SK-N-SH (cell line): Measurements from ENCODE around the gene TRPM3. TPM values are rescaled to one million over a fixed set of nuclear protein-coding genes. Genes with fewer than 3 reads are reported as not detected.

ENCODE experiments used
- CTCF ChIA-PET: fragments of 300-600, 350-600 bp; formaldehyde crosslinking; extraction: SDS; loops from one replicate; lab custom pipeline; 2021; lab: Yijun Ruan, JAX
- POLR2A ChIA-PET: fragments of 350-600 bp; sonication (Branson Sonifier 250); formaldehyde crosslinking; extraction: SDS; loops from one replicate; lab custom pipeline; 2020; ENCODE audit warnings: antibody characterized with exemption, inconsistent platforms; lab: Yijun Ruan, JAX
- DNase-seq: peaks from one replicate; pipeline ENCODE4 v3.0.0; 2012
- H2AFZ ChIP-seq: fragments of 200-600 bp; sonication (generic); 2 replicates; pipeline ENCODE4 v1.8.1; 2016; ENCODE audit warnings: antibody characterized with exemption, mild to moderate bottlenecking, low read depth
- H3F3A ChIP-seq: fragments of 200-600 bp; sonication (generic); replicated peaks from 2 replicates; pipeline ENCODE3; 2016; ENCODE audit warnings: antibody characterized with exemption, mild to moderate bottlenecking; ENCODE audit not compliant: insufficient read depth
- H3K27ac ChIP-seq, 2 experiments: fragments of 200-500 bp in 1 of 2; fragments of 200-600 bp in 1 of 2; sonication (Bioruptor generic) in 1 of 2; sonication (generic), shearing (Covaris generic) in 1 of 2; 2 replicates each; pipeline versions ENCODE4 v1.5.1 to v1.6.1; 2014 to 2016; ENCODE audit warnings: low read depth in 2 of 2, inconsistent platforms in 1 of 2, low read length in 1 of 2, mild to moderate bottlenecking in 1 of 2, mixed read lengths in 1 of 2
- H3K27me3 ChIP-seq: fragments of 200-600 bp; sonication (generic), shearing (Covaris generic); 2 replicates; pipeline ENCODE4 v1.6.1; 2016; ENCODE audit warnings: mixed run types; ENCODE audit not compliant: insufficient read depth
- H3K36me3 ChIP-seq, 2 experiments: fragments of 200-500 bp in 1 of 2; fragments of 200-600 bp in 1 of 2; sonication (Bioruptor generic) in 1 of 2; sonication (generic) in 1 of 2; replicated peaks in 1 of 2; 2 replicates each; pipeline versions ENCODE3 to v1.5.1; 2014 to 2016; ENCODE audit warnings: low read length in 1 of 2, mild to moderate bottlenecking in 1 of 2; ENCODE audit not compliant: insufficient read depth in 2 of 2, control insufficient read depth in 1 of 2
- H3K4me1 ChIP-seq, 2 experiments: fragments of 200-500 bp in 1 of 2; fragments of 200-600 bp in 1 of 2; sonication (Bioruptor generic) in 1 of 2; sonication (generic), shearing (Covaris generic) in 1 of 2; 2 replicates each; pipeline versions ENCODE4 v1.5.1 to v1.6.1; 2014 to 2016; ENCODE audit warnings: low read depth in 1 of 2, low read length in 1 of 2, mixed run types in 1 of 2; ENCODE audit not compliant: insufficient read depth in 2 of 2, control insufficient read depth in 1 of 2
- H3K4me2 ChIP-seq: fragments of 200-600 bp; sonication (generic), shearing (Covaris generic); 2 replicates; pipeline ENCODE4 v1.6.1; 2017; ENCODE audit warnings: mixed run types
- H3K4me3 ChIP-seq, 2 experiments: fragments of 200-500 bp in 1 of 2; fragments of 200-600 bp in 1 of 2; sonication (Bioruptor generic) in 1 of 2; sonication (generic), shearing (Covaris generic) in 1 of 2; 2 replicates each; pipeline versions ENCODE4 v1.5.1 to v1.8.1; 2014 to 2016; ENCODE audit warnings: low read depth in 2 of 2, inconsistent platforms in 1 of 2, low read length in 1 of 2, mild to moderate bottlenecking in 1 of 2, mixed read lengths in 1 of 2, moderate library complexity in 1 of 2
- H3K79me2 ChIP-seq: fragments of 200-600 bp; sonication (generic); 2 replicates; pipeline ENCODE4 v1.8.1; 2017; ENCODE audit warnings: mild to moderate bottlenecking; ENCODE audit not compliant: insufficient read depth
- H3K9ac ChIP-seq: fragments of 200-600 bp; sonication (generic); 2 replicates; pipeline ENCODE4 v1.6.1; 2017; ENCODE audit warnings: mixed run types
- H3K9me2 ChIP-seq: fragments of 200-600 bp; sonication (generic); 2 replicates; pipeline ENCODE4 v1.6.1; 2017; ENCODE audit warnings: mixed run types
- H3K9me3 ChIP-seq: fragments of 200-600 bp; sonication (generic); 2 replicates; pipeline ENCODE4 v1.6.1; 2017; ENCODE audit warnings: mixed run types, mild to moderate bottlenecking, moderate library complexity
- H4K20me1 ChIP-seq: fragments of 200-600 bp; sonication (generic); 2 replicates; pipeline ENCODE4 v1.6.1; 2017; ENCODE audit warnings: mild to moderate bottlenecking, mixed run types; ENCODE audit not compliant: insufficient read depth
- CHD2 ChIP-seq: fragments of 150-350 bp; IDR thresholded peaks from 2 replicates; pipeline ENCODE4 v1.6.1; 2018; ENCODE audit warnings: low read length; ENCODE audit not compliant: partially characterized antibody
- EP300 ChIP-seq, 2 experiments: IDR thresholded peaks; 2 replicates each; pipeline versions ENCODE4 v1.4.0 to v1.6.1; 2012; ENCODE audit warnings: borderline replicate concordance in 1 of 2, low read depth in 1 of 2, low read length in 1 of 2
- FOXJ3 ChIP-seq: sonication (generic); formaldehyde crosslinking; IDR thresholded peaks from 2 replicates; pipeline ENCODE4 v1.5.1; 2020; ENCODE audit warnings: mild to moderate bottlenecking, missing genetic modification reagents
- FOXM1 ChIP-seq: IDR thresholded peaks from 2 replicates; pipeline ENCODE4 v1.4.0; 2012; ENCODE audit warnings: low read depth, mild to moderate bottlenecking
- GATA2 ChIP-seq: sonication (generic); formaldehyde crosslinking; IDR thresholded peaks from 2 replicates; pipeline ENCODE4 v1.5.0; 2020; ENCODE audit warnings: mild to moderate bottlenecking, missing genetic modification reagents
- JUND ChIP-seq: IDR thresholded peaks from 2 replicates; pipeline ENCODE4 v1.4.0; 2012
- MEF2A ChIP-seq: IDR thresholded peaks from 2 replicates; pipeline ENCODE4 v1.4.0; 2012; ENCODE audit warnings: low read depth, borderline replicate concordance
- MXI1 ChIP-seq: IDR thresholded peaks from 2 replicates; pipeline ENCODE4 v1.6.1; 2012; ENCODE audit warnings: mild to moderate bottlenecking, low read depth, low read length, improper control_type of control experiment
- POLR2AphosphoS5 ChIP-seq: IDR thresholded peaks from 2 replicates; pipeline ENCODE4 v1.6.1; 2012; ENCODE audit warnings: low read depth, low read length
- RFX5 ChIP-seq: IDR thresholded peaks from 2 replicates; pipeline ENCODE4 v1.6.1; 2012; ENCODE audit warnings: mild to moderate bottlenecking, improper control_type of control experiment, low read length
- SIN3A ChIP-seq: IDR thresholded peaks from 2 replicates; pipeline ENCODE4 v1.6.1; 2012; ENCODE audit warnings: low read depth, mild to moderate bottlenecking, low read length, moderate library complexity, borderline replicate concordance
- SMC3 ChIP-seq: IDR thresholded peaks from 2 replicates; pipeline ENCODE4 v1.6.1; 2012; ENCODE audit warnings: low read depth, low read length, improper control_type of control experiment
- TAF1 ChIP-seq: IDR thresholded peaks from 2 replicates; pipeline ENCODE4 v1.6.1; 2012; ENCODE audit warnings: low read depth, mild to moderate bottlenecking, low read length, moderate library complexity, borderline replicate concordance
- USF1 ChIP-seq: IDR thresholded peaks from 2 replicates; pipeline ENCODE4 v1.4.0; 2012; ENCODE audit warnings: low read depth, borderline replicate concordance
- YY1 ChIP-seq: IDR thresholded peaks from 2 replicates; pipeline ENCODE4 v1.4.0; 2012; ENCODE audit warnings: low read depth, mild to moderate bottlenecking
- WGBS: methylation state at CpG from one replicate; pipeline ENCODE4 v1.1.6; 2017; ENCODE audit warnings: low lambda C conversion rate; 5-methylcytosine and 5-hydroxymethylcytosine counted together
- polyA plus RNA-seq, 3 experiments: library from polyadenylated mRNA; depleted of rRNA; stranded (reverse); fragments of >200 nt; gene quantifications; 2 replicates each; pipeline ENCODE4 v1.2.3, GENCODE V29; 2012
- TF ChIP-seq, protein P1 (sequence below): fragments of 200-600 bp; sonication (generic); IDR thresholded peaks from 2 replicates; pipeline ENCODE4 v1.6.1; 2017; ENCODE audit warnings: antibody characterized with exemption, mild to moderate bottlenecking, moderate library complexity
- TF ChIP-seq, protein P2 (sequence below): IDR thresholded peaks from 2 replicates; pipeline ENCODE4 v1.4.0; 2012; ENCODE audit warnings: low read depth, borderline replicate concordance

TRPM3 gene
- polyA plus RNA-seq, 1 of the 3 experiments (the other 2 are of a cell fraction): not detected

DNA sequence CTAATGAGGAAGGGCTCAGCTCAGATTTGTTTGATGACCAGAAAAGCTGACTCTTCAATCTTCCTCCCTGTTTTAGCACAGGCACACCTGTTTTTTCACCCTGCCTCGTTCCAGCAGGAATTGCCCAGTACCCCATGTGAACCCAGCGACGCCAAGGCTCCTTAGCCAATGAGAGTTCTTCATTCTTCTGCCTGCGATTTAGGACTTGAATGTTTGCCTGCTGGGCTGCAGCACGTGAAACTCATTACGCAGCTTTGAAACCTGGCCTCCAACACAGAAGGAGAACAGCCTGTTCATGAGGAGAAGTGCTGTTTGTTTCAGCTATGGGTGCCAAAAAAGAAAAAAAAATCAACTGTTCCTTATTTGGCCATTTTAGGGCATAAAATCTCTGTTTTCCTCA lies 315.5 kb downstream of the TRPM3 start:
- WGBS: 6% methylated on average over 6 of the region's 6 CpGs
- Histone ChIP-seq H3K9me3 (no peaks in the 10 kb centered on the region), H3K9ac (no peak overlapping the region), H3K36me3 (no peaks in the 10 kb centered on the region), H3K79me2 (no peaks in the 10 kb centered on the region), H3K9me2 (no peaks in the 10 kb centered on the region), H3K27ac (no peak overlapping the region), H2AFZ (no peak overlapping the region), H4K20me1 (no peaks in the 10 kb centered on the region), H3K4me3 (no peak overlapping the region), H3K4me1 (no peaks in the 10 kb centered on the region), H3F3A (no peaks in the 10 kb centered on the region), H3K27me3 (peaks cover 24% of the 10 kb centered on the region; the same call in 1 of the 2 replicates), H3K4me2 (no peak overlapping the region)
- ChIA-PET CTCF (interaction anchor here (1.2 kb wide), 1 partner anchor 39 kb away, joined by 3 read pairs; no protein-coding TSS in a partner anchor), POLR2A (no interaction called here)
- TF ChIP-seq, protein P1, sequence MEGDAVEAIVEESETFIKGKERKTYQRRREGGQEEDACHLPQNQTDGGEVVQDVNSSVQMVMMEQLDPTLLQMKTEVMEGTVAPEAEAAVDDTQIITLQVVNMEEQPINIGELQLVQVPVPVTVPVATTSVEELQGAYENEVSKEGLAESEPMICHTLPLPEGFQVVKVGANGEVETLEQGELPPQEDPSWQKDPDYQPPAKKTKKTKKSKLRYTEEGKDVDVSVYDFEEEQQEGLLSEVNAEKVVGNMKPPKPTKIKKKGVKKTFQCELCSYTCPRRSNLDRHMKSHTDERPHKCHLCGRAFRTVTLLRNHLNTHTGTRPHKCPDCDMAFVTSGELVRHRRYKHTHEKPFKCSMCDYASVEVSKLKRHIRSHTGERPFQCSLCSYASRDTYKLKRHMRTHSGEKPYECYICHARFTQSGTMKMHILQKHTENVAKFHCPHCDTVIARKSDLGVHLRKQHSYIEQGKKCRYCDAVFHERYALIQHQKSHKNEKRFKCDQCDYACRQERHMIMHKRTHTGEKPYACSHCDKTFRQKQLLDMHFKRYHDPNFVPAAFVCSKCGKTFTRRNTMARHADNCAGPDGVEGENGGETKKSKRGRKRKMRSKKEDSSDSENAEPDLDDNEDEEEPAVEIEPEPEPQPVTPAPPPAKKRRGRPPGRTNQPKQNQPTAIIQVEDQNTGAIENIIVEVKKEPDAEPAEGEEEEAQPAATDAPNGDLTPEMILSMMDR: no peak
- no peak for TF ChIP-seq MEF2A
- no peak for TF ChIP-seq CHD2
- TF ChIP-seq SMC3: no peak
- TF ChIP-seq RFX5: no peak
- no peak for TF ChIP-seq JUND
- TF ChIP-seq MXI1: no peak
- no peak for TF ChIP-seq POLR2AphosphoS5
- no peak for TF ChIP-seq SIN3A
- TF ChIP-seq, protein P2, sequence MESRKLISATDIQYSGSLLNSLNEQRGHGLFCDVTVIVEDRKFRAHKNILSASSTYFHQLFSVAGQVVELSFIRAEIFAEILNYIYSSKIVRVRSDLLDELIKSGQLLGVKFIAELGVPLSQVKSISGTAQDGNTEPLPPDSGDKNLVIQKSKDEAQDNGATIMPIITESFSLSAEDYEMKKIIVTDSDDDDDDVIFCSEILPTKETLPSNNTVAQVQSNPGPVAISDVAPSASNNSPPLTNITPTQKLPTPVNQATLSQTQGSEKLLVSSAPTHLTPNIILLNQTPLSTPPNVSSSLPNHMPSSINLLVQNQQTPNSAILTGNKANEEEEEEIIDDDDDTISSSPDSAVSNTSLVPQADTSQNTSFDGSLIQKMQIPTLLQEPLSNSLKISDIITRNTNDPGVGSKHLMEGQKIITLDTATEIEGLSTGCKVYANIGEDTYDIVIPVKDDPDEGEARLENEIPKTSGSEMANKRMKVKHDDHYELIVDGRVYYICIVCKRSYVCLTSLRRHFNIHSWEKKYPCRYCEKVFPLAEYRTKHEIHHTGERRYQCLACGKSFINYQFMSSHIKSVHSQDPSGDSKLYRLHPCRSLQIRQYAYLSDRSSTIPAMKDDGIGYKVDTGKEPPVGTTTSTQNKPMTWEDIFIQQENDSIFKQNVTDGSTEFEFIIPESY: no peak
- TF ChIP-seq YY1: no peak
- no peak for TF ChIP-seq EP300 (IDR thresholded peaks at IDR 0.05; ENCODE audit: borderline replicate concordance in 1 of 2, low read depth in 1 of 2, low read length in 1 of 2)
- no peak for TF ChIP-seq FOXM1
- TF ChIP-seq GATA2 (CRISPR knock-in tag): no peak
- no peak for TF ChIP-seq USF1
- no peak for TF ChIP-seq FOXJ3
- TF ChIP-seq TAF1: no peak
- no peak for DNase-seq
